Measurements from ENCODE around the gene MFSD6.

DNA sequence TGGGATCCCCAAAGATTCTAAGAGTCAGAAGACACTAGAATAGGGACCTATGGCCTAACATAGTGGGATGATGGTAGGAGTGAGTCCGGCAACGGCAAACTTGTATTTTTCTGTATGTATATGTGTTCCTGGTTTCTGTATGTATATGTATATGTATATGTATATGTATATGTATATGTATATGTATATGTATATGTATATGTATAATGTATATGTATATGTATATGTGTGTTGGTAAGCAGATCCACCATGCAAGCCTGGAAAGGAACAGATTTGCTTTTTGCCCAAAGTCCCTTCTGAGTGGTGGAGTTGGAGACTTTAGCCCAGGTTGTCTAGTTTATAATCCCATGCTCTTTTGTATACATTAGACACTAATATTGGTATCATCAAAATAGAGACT, 46.6 kb downstream of the MFSD6 start:
- TF ChIP-seq, protein P1, sequence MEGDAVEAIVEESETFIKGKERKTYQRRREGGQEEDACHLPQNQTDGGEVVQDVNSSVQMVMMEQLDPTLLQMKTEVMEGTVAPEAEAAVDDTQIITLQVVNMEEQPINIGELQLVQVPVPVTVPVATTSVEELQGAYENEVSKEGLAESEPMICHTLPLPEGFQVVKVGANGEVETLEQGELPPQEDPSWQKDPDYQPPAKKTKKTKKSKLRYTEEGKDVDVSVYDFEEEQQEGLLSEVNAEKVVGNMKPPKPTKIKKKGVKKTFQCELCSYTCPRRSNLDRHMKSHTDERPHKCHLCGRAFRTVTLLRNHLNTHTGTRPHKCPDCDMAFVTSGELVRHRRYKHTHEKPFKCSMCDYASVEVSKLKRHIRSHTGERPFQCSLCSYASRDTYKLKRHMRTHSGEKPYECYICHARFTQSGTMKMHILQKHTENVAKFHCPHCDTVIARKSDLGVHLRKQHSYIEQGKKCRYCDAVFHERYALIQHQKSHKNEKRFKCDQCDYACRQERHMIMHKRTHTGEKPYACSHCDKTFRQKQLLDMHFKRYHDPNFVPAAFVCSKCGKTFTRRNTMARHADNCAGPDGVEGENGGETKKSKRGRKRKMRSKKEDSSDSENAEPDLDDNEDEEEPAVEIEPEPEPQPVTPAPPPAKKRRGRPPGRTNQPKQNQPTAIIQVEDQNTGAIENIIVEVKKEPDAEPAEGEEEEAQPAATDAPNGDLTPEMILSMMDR (IDR thresholded peaks at IDR 0.05) = no peak
- no peak for TF ChIP-seq POLR2A (IDR thresholded peaks at IDR 0.05)

Data from esophagus squamous epithelium (tissue), 4 donors.